Fibroblast of mammary gland (primary cell): ENCODE results near the gene C10orf62.

ENCODE experiments used
- DNase-seq: peaks from one replicate; pipeline ENCODE4 v3.0.0-alpha.2; 2010; ENCODE audit warnings: low read depth
- H3K4me3 ChIP-seq: 2 replicates; pipeline ENCODE4 v1.5.1; 2011; ENCODE audit warnings: low read depth, mild to moderate bottlenecking, low read length, moderate library complexity; ENCODE audit not compliant: control insufficient read depth
- CTCF ChIP-seq: conservative IDR thresholded peaks from 2 replicates; pipeline ENCODE4 v1.5.1; 2011; ENCODE audit warnings: low read depth, low read length, inconsistent platforms; ENCODE audit not compliant: control insufficient read depth, insufficient read depth

C10orf62 gene

GRCh38 chr10:97570789-97571471 is 18.6 kb upstream of the C10orf62 start:
- H3K4me3 ChIP-seq: no peak overlapping the region
- no peak for TF ChIP-seq CTCF
- DNase-seq: no peak

GRCh38 chr10:97571622-97572021 is 17.9 kb upstream of the C10orf62 start:
- no peak overlapping the region for H3K4me3 ChIP-seq
- no peak for DNase-seq
- TF ChIP-seq CTCF: no peak

- DNase-seq: peak; percentile 86
- H3K4me3 ChIP-seq: no peak within 1 kb of the TSS
- peak; percentile 95 for TF ChIP-seq CTCF
Observed at GRCh38 chr10:97572214-97572989, 17.1 kb upstream of the C10orf62 start, which contains the start of gene ANKRD2. ANKRD2 (plus strand) TSS chr10:97572779; CDS start chr10:97572789, 10 bp downstream.

GRCh38 chr10:97573021-97573420 is 16.5 kb upstream of the C10orf62 start:
- no peak overlapping the region for H3K4me3 ChIP-seq
- DNase-seq: no peak
- TF ChIP-seq CTCF: no peak

- TF ChIP-seq CTCF: no peak
- no peak for DNase-seq
- H3K4me3 ChIP-seq: no peak overlapping the region
Observed at GRCh38 chr10:97573672-97574071, 15.8 kb upstream of the C10orf62 start.

- peak; percentile 42 for DNase-seq
- H3K4me3 ChIP-seq: no peak overlapping the region
- no peak for TF ChIP-seq CTCF
Observed at GRCh38 chr10:97574374-97575126, 15.0 kb upstream of the C10orf62 start.
